ENCODE results near the gene CDK2AP2. TPM values are rescaled to one million over a fixed set of nuclear protein-coding genes. Genes with fewer than 3 reads are reported as not detected.

The CDK2AP2 gene
- total and polyA plus RNA-seq, 2 donors (not counting 1 experiment from before 2014, with no cell fraction given): 62.7 to 112 TPM

DNA sequence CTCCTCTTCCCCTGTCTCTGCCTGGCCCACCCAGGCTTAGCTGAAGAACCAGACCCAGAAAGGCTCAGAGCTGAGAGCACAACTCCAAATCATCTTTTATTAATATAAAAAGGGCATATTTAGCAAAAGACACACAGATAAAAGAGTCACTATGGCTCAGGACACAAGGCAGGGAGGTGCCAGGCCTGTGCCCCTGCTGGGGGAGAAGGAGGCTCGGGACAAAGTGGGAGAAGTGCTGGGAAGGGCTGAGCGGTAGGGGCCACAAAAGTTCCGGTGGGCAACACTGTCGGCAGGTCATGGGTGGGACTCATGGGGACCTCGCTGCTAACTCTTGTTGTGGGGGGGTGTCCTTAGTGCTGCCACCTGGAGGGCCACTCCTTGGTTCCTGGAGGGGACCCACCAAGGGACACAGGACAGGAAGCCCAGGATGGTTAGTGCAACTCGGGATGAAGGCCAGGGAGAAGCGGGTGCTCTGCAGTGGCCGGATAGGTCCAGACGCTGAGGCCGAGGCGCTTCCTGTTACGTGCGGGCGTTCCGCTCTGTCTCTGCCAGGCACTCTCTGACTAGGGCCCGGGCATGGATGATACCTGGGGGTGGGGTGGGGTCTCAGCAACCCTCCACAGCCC, 1.4 kb downstream of the CDK2AP2 start:
- peaks cover 55% of the 10 kb centered on the region for H4K20me1 ChIP-seq (ENCODE audit: control insufficient read depth, insufficient read depth, low read length, poor library complexity, severe bottlenecking)
- H3K27ac Mint-ChIP-seq: peak overlapping the region; percentile 95
- peaks cover 44% of the 10 kb centered on the region for H3K4me1 Mint-ChIP-seq
- H3K27ac ChIP-seq (ENCODE audit: low read length in 2 of 2): peak overlapping the region; percentile 68 to 98
- ChIA-PET POLR2A (interaction anchor here (0.6 to 2.1 kb wide), 7 partner anchors 21 to 117 kb away, joined by 3 to 8 read pairs (median 6); partner anchors contain the start of gene TBC1D10C), CTCF (interaction anchor here (1.0 to 2.8 kb wide), 7 partner anchors 22 to 170 kb away, joined by 3 to 20 read pairs (median 11); partner anchors contain the start of genes GSTP1, PPP1CA, RAD9A and TBC1D10C)
- H3K4me3 Mint-ChIP-seq: peak overlapping the region; percentile 92
- H3K9me3 Mint-ChIP-seq (ENCODE audit: insufficient read depth): no peaks in the 10 kb centered on the region
- DNase-seq: no peak
- WGBS (ENCODE audit: insufficient coverage): 92% methylated on average over 6 of the region's 16 CpGs
- ATAC-seq (ENCODE audit: low read depth): no peak
- peak overlapping the region; percentile 89 for H3K9ac ChIP-seq (ENCODE audit: low read length)
- H3K36me3 ChIP-seq (replicated peaks in 1 of 2; ENCODE audit: control extremely low read depth in 1 of 2, control insufficient read depth in 1 of 2, extremely low read depth in 1 of 2, insufficient read depth in 2 of 2, low read length in 1 of 2): peaks cover 0 to 26% of the 10 kb centered on the region in 2 experiments
- H3K4me2 ChIP-seq (replicated peaks; ENCODE audit: low read depth, low read length, poor library complexity, severe bottlenecking): peak overlapping the region; percentile 97
- peaks cover 40% of the 10 kb centered on the region for H3K79me2 ChIP-seq (ENCODE audit: control insufficient read depth, insufficient read depth, low read length)
- intact Hi-C loops (cut with micrococcal nuclease): loop anchor here (1.0 to 5.0 kb wide), 6 partner anchors 37 to 264 kb away; partner anchors contain the start of genes GRK2, PPP1CA, PTPRCAP and TMEM134
- H3K27me3 Mint-ChIP-seq: peaks cover 6% of the 10 kb centered on the region
- peaks cover 0 to 11% (median 2%) of the 10 kb centered on the region in 4 experiments for H3K27me3 ChIP-seq (replicated peaks in 1 of 4; ENCODE audit: control extremely low read depth in 1 of 4, control insufficient read depth in 3 of 4, insufficient read depth in 4 of 4, low read length in 3 of 4)
- no peaks in the 10 kb centered on the region for H3K9me3 ChIP-seq (ENCODE audit: control extremely low read depth in 1 of 3, control insufficient read depth in 2 of 3, insufficient read depth in 1 of 3, low read length in 2 of 3)
- H3K4me1 ChIP-seq (ENCODE audit: control insufficient read depth in 2 of 2, insufficient read depth in 2 of 2, low read length in 2 of 2): peaks cover 40 to 50% of the 10 kb centered on the region in 2 donors
- peak overlapping the region in 1 of 5 experiments; percentile 86 for H3K4me3 ChIP-seq (ENCODE audit: control extremely low read depth in 1 of 5, extremely low read depth in 1 of 5, insufficient read depth in 1 of 5, low read depth in 2 of 5, low read length in 4 of 5)
- no peak overlapping the region for H2AFZ ChIP-seq (ENCODE audit: insufficient read depth, low read depth, low read length, poor library complexity, severe bottlenecking)
- TF ChIP-seq CTCF (IDR thresholded peaks at IDR 0.05) (peak; percentile 45), EZH2 (IDR thresholded peaks at IDR 0.05; ENCODE audit: borderline replicate concordance, insufficient read depth, low read depth, low read length, poor library complexity, severe bottlenecking) (no peak)
